Prostate gland (tissue), 2 donors: ENCODE data around the gene ANKRD44.

Experiments used
- CTCF ChIP-seq, 4 experiments: fragments of 200-600 bp in 2 of 4; fragments of 450-650 bp in 2 of 4; sonication (generic) in 2 of 4; IDR thresholded peaks; 1 replicate in 3 of 4; 2 replicates in 1 of 4; pipeline ENCODE4 v1.5.1; 2016 to 2019; ENCODE audit warnings: antibody characterized with exemption in 4 of 4, mild to moderate bottlenecking in 2 of 4, moderate library complexity in 2 of 4
- POLR2AphosphoS5 ChIP-seq: sonication (generic); formaldehyde crosslinking; IDR thresholded peaks from one replicate; pipeline ENCODE4 v1.6.1; 2017; ENCODE audit warnings: antibody characterized with exemption

DNA sequence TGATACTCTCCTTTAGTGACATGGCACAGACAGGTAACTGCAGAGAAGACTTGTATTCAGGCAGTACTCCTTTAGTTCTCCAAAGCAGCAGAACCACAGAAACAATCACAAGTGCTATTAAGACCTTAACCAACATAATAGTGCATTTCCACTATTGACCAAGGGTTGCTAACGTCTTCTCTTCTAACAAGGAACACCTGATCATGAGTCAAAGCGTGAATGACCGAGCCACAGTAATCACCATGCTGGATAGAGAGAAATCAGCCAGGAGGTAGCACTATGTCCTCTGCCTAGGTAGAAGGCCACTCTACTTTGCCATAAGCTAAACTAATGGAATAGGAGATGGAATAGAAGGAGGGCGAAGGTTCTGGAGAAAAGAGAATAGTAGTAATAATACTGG is 161.0 kb downstream of the ANKRD44 start:
- no peak for TF ChIP-seq CTCF (IDR thresholded peaks at IDR 0.05)
- no peak for TF ChIP-seq POLR2AphosphoS5
